Midbrain (tissue), 1 donor: ENCODE measurements around the gene MRPS18A.
"Not testable (repeated sequence)": the region's sequence is repeated elsewhere in the genome, so short reads cannot be mapped to it uniquely, and the experiment has no call there.

Source experiments
- DNase-seq: peaks from one replicate; lab custom pipeline; 2025; lab: John Stamatoyannopoulos, UW

Gene MRPS18A

GRCh38 chr6:43635387-43636307 lies 51.9 kb downstream of the MRPS18A start, which contains the start of gene MAD2L1BP:
MAD2L1BP (plus strand) TSS chr6:43635840; CDS start chr6:43635876, 36 bp downstream.
- DNase-seq: peak; percentile 88

GRCh38 chr6:43634702-43635303 lies 52.8 kb downstream of the MRPS18A start:
- DNase-seq: no peak

GRCh38 chr6:43633002-43633401 lies 54.6 kb downstream of the MRPS18A start:
- DNase-seq: not testable (repeated sequence)

- DNase-seq: no peak
Measured at GRCh38 chr6:43630980-43631619, 56.5 kb downstream of the MRPS18A start.

- peak; percentile 89 for DNase-seq
Measured at GRCh38 chr6:43629505-43630300, 57.9 kb downstream of the MRPS18A start.

GRCh38 chr6:43629104-43629504 lies 58.5 kb downstream of the MRPS18A start, which contains the start of gene GTPBP2:
GTPBP2 (minus strand) TSS chr6:43629264; CDS start chr6:43629162, 102 bp downstream.
- DNase-seq: peak; percentile 99

GRCh38 chr6:43628393-43629103 lies 59.0 kb downstream of the MRPS18A start:
- peak; percentile 51 for DNase-seq

GRCh38 chr6:43627008-43627825 lies 60.4 kb downstream of the MRPS18A start:
- DNase-seq: peak; percentile 19

- no peak for DNase-seq
Measured at GRCh38 chr6:43625393-43625992, 62.1 kb downstream of the MRPS18A start.

- DNase-seq: no peak
Measured at GRCh38 chr6:43624786-43625288, 62.8 kb downstream of the MRPS18A start.

- no peak for DNase-seq
Measured at GRCh38 chr6:43623880-43624785, 63.5 kb downstream of the MRPS18A start.

- no peak for DNase-seq
Measured at GRCh38 chr6:43622541-43622940, 65.0 kb downstream of the MRPS18A start.

- no peak for DNase-seq
Measured at GRCh38 chr6:43621836-43622180, 65.8 kb downstream of the MRPS18A start.
